Fibroblast of pulmonary artery (primary cell): ENCODE measurements around the gene ETV4.

Source experiments
- DNase-seq: peaks from one replicate; pipeline ENCODE4 v3.0.0-alpha.2; 2010; ENCODE audit warnings: low read depth
- H3K4me3 ChIP-seq: replicated peaks from 2 replicates; pipeline ENCODE4 v1.5.1; 2011; ENCODE audit warnings: low read depth, mild to moderate bottlenecking, control low read depth, low read length, moderate library complexity
- CTCF ChIP-seq: IDR thresholded peaks from 2 replicates; pipeline ENCODE4 v1.5.1; 2011; ENCODE audit warnings: mild to moderate bottlenecking, control low read depth, low read length, inconsistent platforms; ENCODE audit errors: missing control alignments

The ETV4 gene

GRCh38 chr17:43546319-43547188, at the start of gene ETV4:
Gene ETV4, minus strand, starts transcription at chr17:43546340. Its CDS starts 723 bp downstream, at chr17:43545617.
- DNase-seq: peak; percentile 92
- TF ChIP-seq CTCF: no peak
- peak within 1 kb of the TSS; percentile 56 for H3K4me3 ChIP-seq

GRCh38 chr17:43595466-43595865, 49.3 kb upstream of the ETV4 start:
- DNase-seq: no peak
- H3K4me3 ChIP-seq: no peak overlapping the region

GRCh38 chr17:43591779-43592562, 45.8 kb upstream of the ETV4 start:
- DNase-seq: peak; percentile 94
- TF ChIP-seq CTCF: no peak
- no peak overlapping the region for H3K4me3 ChIP-seq

More at GRCh38 chr17:43595466-43595865, 49.3 kb upstream of the ETV4 start:
- no peak for TF ChIP-seq CTCF

- DNase-seq: peak; percentile 44
- no peak overlapping the region for H3K4me3 ChIP-seq
- TF ChIP-seq CTCF: no peak
Observed at GRCh38 chr17:43591001-43591400, 44.9 kb upstream of the ETV4 start.

- no peak overlapping the region for H3K4me3 ChIP-seq
- no peak for TF ChIP-seq CTCF
- no peak for DNase-seq
Observed at GRCh38 chr17:43588664-43589435, 42.7 kb upstream of the ETV4 start.

GRCh38 chr17:43588121-43588520, 42.0 kb upstream of the ETV4 start:
- no peak overlapping the region for H3K4me3 ChIP-seq

More at GRCh38 chr17:43588121-43588520, 42.0 kb upstream of the ETV4 start:
- TF ChIP-seq CTCF: no peak
- no peak for DNase-seq
